ENCODE data around the gene CTNND2. TPM values are rescaled to one million over a fixed set of nuclear protein-coding genes. Genes with fewer than 3 reads are reported as not detected.

CTNND2 gene
- total RNA-seq, 1 donor from 2014 or later, result 18.4 TPM

- Histone ChIP-seq H3K27me3 (ENCODE audit: low read depth) (no peaks in the 10 kb centered on the region), H3K4me1 (no peaks in the 10 kb centered on the region), H3K27ac (replicated peaks) (no peak overlapping the region), H3K36me3 (no peaks in the 10 kb centered on the region), H3K9me3 (replicated peaks) (peaks cover 13% of the 10 kb centered on the region), H3K4me3 (no peak overlapping the region)
- intact Hi-C loops (cut with micrococcal nuclease), result no loop called here
- TF ChIP-seq, protein P1, sequence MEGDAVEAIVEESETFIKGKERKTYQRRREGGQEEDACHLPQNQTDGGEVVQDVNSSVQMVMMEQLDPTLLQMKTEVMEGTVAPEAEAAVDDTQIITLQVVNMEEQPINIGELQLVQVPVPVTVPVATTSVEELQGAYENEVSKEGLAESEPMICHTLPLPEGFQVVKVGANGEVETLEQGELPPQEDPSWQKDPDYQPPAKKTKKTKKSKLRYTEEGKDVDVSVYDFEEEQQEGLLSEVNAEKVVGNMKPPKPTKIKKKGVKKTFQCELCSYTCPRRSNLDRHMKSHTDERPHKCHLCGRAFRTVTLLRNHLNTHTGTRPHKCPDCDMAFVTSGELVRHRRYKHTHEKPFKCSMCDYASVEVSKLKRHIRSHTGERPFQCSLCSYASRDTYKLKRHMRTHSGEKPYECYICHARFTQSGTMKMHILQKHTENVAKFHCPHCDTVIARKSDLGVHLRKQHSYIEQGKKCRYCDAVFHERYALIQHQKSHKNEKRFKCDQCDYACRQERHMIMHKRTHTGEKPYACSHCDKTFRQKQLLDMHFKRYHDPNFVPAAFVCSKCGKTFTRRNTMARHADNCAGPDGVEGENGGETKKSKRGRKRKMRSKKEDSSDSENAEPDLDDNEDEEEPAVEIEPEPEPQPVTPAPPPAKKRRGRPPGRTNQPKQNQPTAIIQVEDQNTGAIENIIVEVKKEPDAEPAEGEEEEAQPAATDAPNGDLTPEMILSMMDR (IDR thresholded peaks at IDR 0.05; ENCODE audit: borderline replicate concordance), result no peak
- DNase-seq, result no peak
Measured at GRCh38 chr5:11084111-11084510, 820.1 kb downstream of the CTNND2 start.

- no peak for DNase-seq
- Histone ChIP-seq H3K9me3 (replicated peaks) (peaks cover 3% of the 10 kb centered on the region), H3K4me3 (no peak overlapping the region), H3K4me1 (no peaks in the 10 kb centered on the region), H3K27ac (replicated peaks) (no peak overlapping the region), H3K36me3 (no peaks in the 10 kb centered on the region), H3K27me3 (ENCODE audit: low read depth) (peaks cover 9% of the 10 kb centered on the region)
- TF ChIP-seq, protein P1 (IDR thresholded peaks at IDR 0.05; ENCODE audit: borderline replicate concordance), result no peak
- intact Hi-C loops (cut with micrococcal nuclease), result no loop called here
Measured at GRCh38 chr5:11082404-11082945, 821.8 kb downstream of the CTNND2 start.

DNA sequence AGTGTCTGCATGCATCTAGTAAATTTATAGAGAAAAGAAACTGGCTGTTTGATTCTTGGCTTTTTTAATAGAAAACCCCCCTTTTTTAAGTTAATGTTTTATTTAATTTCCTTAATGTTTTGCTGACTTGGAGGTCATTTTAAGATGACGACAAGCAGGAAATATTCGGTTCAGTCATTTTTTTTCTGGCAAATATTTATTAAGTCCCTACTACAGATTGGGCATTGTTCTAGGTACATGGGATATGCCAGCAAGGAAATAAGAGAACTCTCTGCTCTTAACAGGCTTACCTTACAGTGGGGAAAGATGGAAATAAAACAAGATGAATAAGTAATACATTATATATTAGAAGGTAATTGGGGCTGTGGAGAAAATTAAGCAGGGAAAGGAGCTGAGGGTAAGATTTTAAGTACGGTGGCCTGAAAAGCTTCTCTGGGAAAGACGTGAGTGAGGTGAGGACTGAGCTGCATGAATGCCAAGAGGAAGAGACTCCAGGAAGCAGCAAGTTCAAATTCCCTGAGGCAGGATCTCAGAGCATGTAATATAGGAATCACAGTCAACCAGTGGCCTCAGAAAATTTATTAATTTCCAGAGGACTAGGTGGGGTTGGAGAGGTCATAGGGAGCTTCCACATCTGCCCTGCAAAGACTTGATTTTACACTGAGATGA, 827.2 kb downstream of the CTNND2 start:
- TF ChIP-seq, protein P1 (IDR thresholded peaks at IDR 0.05; ENCODE audit: borderline replicate concordance), result no peak
- no peak for DNase-seq
- intact Hi-C loops (cut with micrococcal nuclease), result no loop called here
- no peak overlapping the region for H3K27ac ChIP-seq (replicated peaks)
- no peaks in the 10 kb centered on the region for H3K36me3 ChIP-seq
- H3K4me3 ChIP-seq, result no peak overlapping the region
- peaks cover 12% of the 10 kb centered on the region for H3K27me3 ChIP-seq (ENCODE audit: low read depth)
- H3K4me1 ChIP-seq, result no peaks in the 10 kb centered on the region
- H3K9me3 ChIP-seq (replicated peaks), result no peaks in the 10 kb centered on the region

GRCh38 chr5:11075035-11075805, 829.0 kb downstream of the CTNND2 start:
- H3K4me1 ChIP-seq, result no peaks in the 10 kb centered on the region
- no peak for DNase-seq
- H3K9me3 ChIP-seq (replicated peaks), result peaks cover 3% of the 10 kb centered on the region
- no peaks in the 10 kb centered on the region for H3K36me3 ChIP-seq
- intact Hi-C loops (cut with micrococcal nuclease), result no loop called here
- H3K27ac ChIP-seq (replicated peaks), result no peak overlapping the region
- H3K4me3 ChIP-seq, result no peak overlapping the region
- TF ChIP-seq, protein P1 (IDR thresholded peaks at IDR 0.05; ENCODE audit: borderline replicate concordance), result no peak
- H3K27me3 ChIP-seq (ENCODE audit: low read depth), result peaks cover 12% of the 10 kb centered on the region

- Histone ChIP-seq H3K27me3 (ENCODE audit: low read depth) (peaks cover 4% of the 10 kb centered on the region), H3K36me3 (no peaks in the 10 kb centered on the region), H3K27ac (replicated peaks) (no peak overlapping the region), H3K9me3 (replicated peaks) (peaks cover 10% of the 10 kb centered on the region), H3K4me1 (no peaks in the 10 kb centered on the region), H3K4me3 (no peak overlapping the region)
- intact Hi-C loops (cut with micrococcal nuclease), result no loop called here
- TF ChIP-seq, protein P1 (IDR thresholded peaks at IDR 0.05; ENCODE audit: borderline replicate concordance), result no peak
- no peak for DNase-seq
Measured at GRCh38 chr5:11072568-11072967, 831.7 kb downstream of the CTNND2 start.
